HTR-8/SVneo (cell line): ENCODE measurements around the gene METTL16.
"Not testable (repeated sequence)": the region's sequence is repeated elsewhere in the genome, so short reads cannot be mapped to it uniquely, and the experiment has no call there.

ENCODE experiments used
- DNase-seq: peaks from one replicate; pipeline ENCODE4 v3.0.0; 2011; ENCODE audit warnings: low spot score, mixed read lengths; ENCODE audit not compliant: insufficient read length
- FAIRE-seq: peaks from 2 replicates; lab custom pipeline; 2011; peaks lifted over from hg19 to GRCh38; lab: Jason Lieb, UNC

The METTL16 gene

GRCh38 chr17:2455956-2456355, 55.7 kb downstream of the METTL16 start:
- FAIRE-seq (no peak), DNase-seq (no peak)

GRCh38 chr17:2453866-2454265, 57.8 kb downstream of the METTL16 start:
- FAIRE-seq = no peak
- no peak for DNase-seq

- FAIRE-seq (no peak), DNase-seq (no peak)
These were observed 58.4 kb downstream of the METTL16 start for GRCh38 chr17:2453325-2453724.

- DNase-seq (no peak), FAIRE-seq (no peak)
These were observed 59.4 kb downstream of the METTL16 start for GRCh38 chr17:2452216-2452750.

- no peak for DNase-seq
- FAIRE-seq = no peak
These were observed 61.6 kb downstream of the METTL16 start for GRCh38 chr17:2450016-2450650.

GRCh38 chr17:2449486-2449885, 62.2 kb downstream of the METTL16 start:
- DNase-seq (no peak), FAIRE-seq (no peak)

- FAIRE-seq, DNase-seq: not testable (repeated sequence)
These were observed 64.2 kb downstream of the METTL16 start for GRCh38 chr17:2447479-2447878.

GRCh38 chr17:2445638-2446037, 66.0 kb downstream of the METTL16 start:
- FAIRE-seq = no peak
- DNase-seq = no peak

GRCh38 chr17:2444382-2444781, 67.3 kb downstream of the METTL16 start:
- DNase-seq (no peak), FAIRE-seq (no peak)

GRCh38 chr17:2442166-2442565, 69.5 kb downstream of the METTL16 start:
- no peak for DNase-seq
- FAIRE-seq = no peak

- FAIRE-seq = no peak
These were observed 70.8 kb downstream of the METTL16 start for GRCh38 chr17:2440930-2441329.

GRCh38 chr17:2439997-2440396, 71.7 kb downstream of the METTL16 start:
- not testable (repeated sequence) for DNase-seq, FAIRE-seq

More at GRCh38 chr17:2440930-2441329, 70.8 kb downstream of the METTL16 start:
- DNase-seq = no peak

- no peak for FAIRE-seq
- no peak for DNase-seq
These were observed 72.9 kb downstream of the METTL16 start for GRCh38 chr17:2438823-2439222.

GRCh38 chr17:2436316-2436905, 75.3 kb downstream of the METTL16 start:
- DNase-seq = no peak
- no peak for FAIRE-seq

- FAIRE-seq (no peak), DNase-seq (no peak)
These were observed 75.8 kb downstream of the METTL16 start for GRCh38 chr17:2435862-2436261.

- FAIRE-seq = no peak
- DNase-seq = no peak
These were observed 76.4 kb downstream of the METTL16 start for GRCh38 chr17:2435181-2435741.

- FAIRE-seq = no peak
These were observed 78.0 kb downstream of the METTL16 start for GRCh38 chr17:2433696-2434095.

GRCh38 chr17:2427910-2428309, 83.8 kb downstream of the METTL16 start:
- DNase-seq = no peak
- no peak for FAIRE-seq

More at GRCh38 chr17:2433696-2434095, 78.0 kb downstream of the METTL16 start:
- no peak for DNase-seq

GRCh38 chr17:2427215-2427614, 84.5 kb downstream of the METTL16 start:
- FAIRE-seq (no peak), DNase-seq (no peak)

- no peak for DNase-seq
These were observed 88.4 kb downstream of the METTL16 start for GRCh38 chr17:2423271-2423670.

More at GRCh38 chr17:2423271-2423670, 88.4 kb downstream of the METTL16 start:
- FAIRE-seq = no peak
